Right atrium auricular region (tissue), 2 donors: ENCODE data around the gene VGLL4. TPM values are rescaled to one million over a fixed set of nuclear protein-coding genes. Genes with fewer than 3 reads are reported as not detected.

Experiments used
- DNase-seq: peaks from one replicate; pipeline ENCODE4 v3.0.0-alpha.2; 2019; ENCODE audit warnings: low spot score
- H3K27ac ChIP-seq, 2 donors: fragments of 200-600 bp; sonication (generic); 1 replicate in 1 of 2; 2 replicates in 1 of 2; pipeline ENCODE4 v1.5.1; 2016 to 2019
- H3K27me3 ChIP-seq, 2 donors: fragments of 200-600 bp; sonication (generic); one replicate each; pipeline versions ENCODE4 v1.5.1 to v1.6.0; 2017 to 2019
- H3K36me3 ChIP-seq: fragments of 200-600 bp; sonication (generic); one replicate; pipeline ENCODE4 v1.5.1; 2016
- H3K4me1 ChIP-seq, 2 donors: fragments of 200-600 bp; sonication (generic); one replicate each; pipeline versions ENCODE4 v1.5.1 to v1.6.0; 2017 to 2019
- H3K4me3 ChIP-seq, 2 donors: fragments of 200-600 bp; sonication (generic); 1 replicate in 1 of 2; 2 replicates in 1 of 2; pipeline ENCODE4 v1.5.1; 2017 to 2019; ENCODE audit warnings: mild to moderate bottlenecking in 1 of 2, moderate library complexity in 1 of 2
- H3K9me3 ChIP-seq, 2 donors: fragments of 200-600 bp; sonication (generic); one replicate each; pipeline ENCODE4 v1.5.1; 2019
- total RNA-seq, 2 donors: library from RNA; depleted of rRNA; stranded (reverse); fragments of >200 nt; gene quantifications; one replicate each; pipeline ENCODE4 v1.1.0, GENCODE V29; 2016
- TF ChIP-seq, protein P1 (sequence below), 2 donors: fragments of 200-600 bp; sonication (generic); IDR thresholded peaks; one replicate each; pipeline ENCODE4 v1.5.1; 2019; ENCODE audit warnings: antibody characterized with exemption in 2 of 2

Gene VGLL4
- total RNA-seq, 2 donors from 2014 or later = 30.2 to 64.6 TPM

DNA sequence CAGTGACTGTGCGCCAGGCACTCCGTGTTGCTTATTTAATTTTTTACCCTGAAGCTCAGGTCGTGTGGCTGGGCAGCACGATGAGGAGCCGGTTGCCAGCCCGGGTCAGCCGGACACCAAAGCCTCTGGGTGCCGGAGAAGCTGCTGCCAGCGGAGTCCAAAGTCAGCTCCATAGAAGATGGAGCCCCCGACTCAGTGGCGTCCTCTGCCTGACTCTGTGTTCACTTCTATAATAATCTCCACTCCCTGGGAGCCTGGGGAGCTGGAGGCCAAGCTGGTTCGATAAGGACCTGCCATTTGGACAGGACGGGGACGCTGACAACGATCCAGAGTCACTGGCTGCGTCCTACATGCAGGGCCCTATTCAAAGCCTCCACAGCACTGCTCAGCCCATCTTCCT, 78.6 kb downstream of the VGLL4 start:
- no peaks in the 10 kb centered on the region for H3K9me3 ChIP-seq
- H3K36me3 ChIP-seq = peaks cover 32% of the 10 kb centered on the region
- H3K27ac ChIP-seq = peak overlapping the region; percentile 20 to 48
- peaks cover 0 to 79% of the 10 kb centered on the region in 2 donors for H3K4me1 ChIP-seq
- DNase-seq = no peak
- no peaks in the 10 kb centered on the region for H3K27me3 ChIP-seq
- TF ChIP-seq, protein P1, sequence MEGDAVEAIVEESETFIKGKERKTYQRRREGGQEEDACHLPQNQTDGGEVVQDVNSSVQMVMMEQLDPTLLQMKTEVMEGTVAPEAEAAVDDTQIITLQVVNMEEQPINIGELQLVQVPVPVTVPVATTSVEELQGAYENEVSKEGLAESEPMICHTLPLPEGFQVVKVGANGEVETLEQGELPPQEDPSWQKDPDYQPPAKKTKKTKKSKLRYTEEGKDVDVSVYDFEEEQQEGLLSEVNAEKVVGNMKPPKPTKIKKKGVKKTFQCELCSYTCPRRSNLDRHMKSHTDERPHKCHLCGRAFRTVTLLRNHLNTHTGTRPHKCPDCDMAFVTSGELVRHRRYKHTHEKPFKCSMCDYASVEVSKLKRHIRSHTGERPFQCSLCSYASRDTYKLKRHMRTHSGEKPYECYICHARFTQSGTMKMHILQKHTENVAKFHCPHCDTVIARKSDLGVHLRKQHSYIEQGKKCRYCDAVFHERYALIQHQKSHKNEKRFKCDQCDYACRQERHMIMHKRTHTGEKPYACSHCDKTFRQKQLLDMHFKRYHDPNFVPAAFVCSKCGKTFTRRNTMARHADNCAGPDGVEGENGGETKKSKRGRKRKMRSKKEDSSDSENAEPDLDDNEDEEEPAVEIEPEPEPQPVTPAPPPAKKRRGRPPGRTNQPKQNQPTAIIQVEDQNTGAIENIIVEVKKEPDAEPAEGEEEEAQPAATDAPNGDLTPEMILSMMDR (IDR thresholded peaks at IDR 0.05) = peak in 1 of 2 donors; percentile 33
- H3K4me3 ChIP-seq = no peak overlapping the region

DNA sequence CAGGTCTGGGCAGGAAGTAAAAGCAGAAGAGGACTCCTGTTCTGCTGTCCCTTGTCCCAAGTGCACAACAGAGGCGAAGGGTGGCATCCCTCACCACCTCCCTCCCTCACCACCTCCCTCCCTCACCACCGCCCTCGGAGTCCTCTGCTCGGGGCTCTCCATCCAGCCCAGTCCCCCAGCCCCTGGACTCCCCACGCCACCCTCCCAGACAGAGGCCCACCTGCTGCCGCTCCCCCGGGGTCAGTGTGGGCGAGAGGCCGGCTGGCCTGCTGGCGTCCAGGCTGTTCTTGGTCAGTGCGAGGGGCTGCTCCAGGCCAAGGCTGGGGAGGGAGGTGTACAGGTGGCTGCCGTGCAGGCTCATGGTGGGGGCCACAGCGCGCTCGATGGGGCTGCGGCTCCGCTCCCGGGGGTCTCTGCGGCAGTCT, 79.1 kb downstream of the VGLL4 start:
- Histone ChIP-seq H3K27me3 (no peaks in the 10 kb centered on the region), H3K36me3 (peaks cover 32% of the 10 kb centered on the region), H3K4me1 (peaks cover 0 to 79% of the 10 kb centered on the region in 2 donors), H3K9me3 (no peaks in the 10 kb centered on the region), H3K4me3 (no peak overlapping the region), H3K27ac (peak overlapping the region; percentile 20 to 48)
- TF ChIP-seq, protein P1 (IDR thresholded peaks at IDR 0.05) = no peak
- no peak for DNase-seq

DNA sequence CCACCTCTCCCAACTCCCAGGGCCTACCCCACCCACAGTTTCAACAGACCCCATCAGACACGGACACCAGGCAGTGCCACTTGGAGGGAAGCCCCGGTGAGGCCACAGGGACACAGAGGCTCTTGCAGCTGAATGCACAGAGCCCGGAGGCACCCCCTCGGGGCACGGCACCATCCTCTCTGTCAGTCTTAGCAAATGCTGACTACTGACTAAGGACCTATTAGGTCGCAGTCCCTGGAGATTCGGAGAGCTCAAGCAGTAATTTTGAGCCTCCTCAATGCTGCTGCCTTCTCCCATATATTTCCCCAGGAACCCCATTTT, 79.9 kb downstream of the VGLL4 start:
- Histone ChIP-seq H3K4me3 (no peak overlapping the region), H3K4me1 (peaks cover 0 to 79% of the 10 kb centered on the region in 2 donors), H3K27ac (no peak overlapping the region), H3K9me3 (no peaks in the 10 kb centered on the region), H3K36me3 (peaks cover 36% of the 10 kb centered on the region), H3K27me3 (no peaks in the 10 kb centered on the region)
- TF ChIP-seq, protein P1 (IDR thresholded peaks at IDR 0.05) = no peak
- no peak for DNase-seq

DNA sequence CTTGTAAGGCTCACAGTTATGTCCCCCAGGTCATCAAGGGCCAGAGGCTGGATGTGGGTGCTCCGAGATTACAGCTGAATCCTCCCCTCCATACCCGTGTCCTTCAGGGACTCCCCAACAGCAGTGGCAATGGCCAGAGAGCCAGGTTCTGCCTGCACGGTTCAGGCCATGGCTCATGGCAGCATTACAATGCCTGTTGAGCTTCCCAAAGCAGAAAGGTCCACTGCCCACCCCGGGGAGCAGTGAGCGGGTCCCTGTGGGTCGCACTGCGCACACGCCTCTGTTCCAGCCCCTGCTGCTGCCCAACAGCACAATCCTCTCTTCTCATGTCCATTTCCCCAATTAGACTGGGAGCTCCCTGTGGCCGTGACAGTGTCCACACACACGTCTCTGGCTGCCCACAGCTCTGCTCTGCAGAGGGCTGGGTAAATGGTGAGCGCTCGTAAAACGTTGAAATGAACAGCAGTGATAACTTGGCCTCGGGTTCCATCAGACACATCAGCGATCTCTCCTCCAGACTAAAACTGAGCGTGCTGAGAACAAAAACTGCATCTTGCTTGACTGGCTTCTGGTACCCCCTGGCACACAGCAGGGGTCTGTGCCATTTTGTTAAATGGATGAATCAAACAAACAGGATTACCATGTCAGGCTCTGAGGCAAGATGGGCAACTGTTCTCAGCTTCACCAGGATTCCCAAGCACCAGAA, 80.4 kb downstream of the VGLL4 start:
- Histone ChIP-seq H3K9me3 (no peaks in the 10 kb centered on the region), H3K4me3 (no peak overlapping the region), H3K27me3 (no peaks in the 10 kb centered on the region), H3K4me1 (peaks cover 0 to 79% of the 10 kb centered on the region in 2 donors), H3K27ac (peak overlapping the region; percentile 57 to 62), H3K36me3 (peaks cover 41% of the 10 kb centered on the region)
- DNase-seq = no peak
- TF ChIP-seq, protein P1 (IDR thresholded peaks at IDR 0.05) = no peak

DNA sequence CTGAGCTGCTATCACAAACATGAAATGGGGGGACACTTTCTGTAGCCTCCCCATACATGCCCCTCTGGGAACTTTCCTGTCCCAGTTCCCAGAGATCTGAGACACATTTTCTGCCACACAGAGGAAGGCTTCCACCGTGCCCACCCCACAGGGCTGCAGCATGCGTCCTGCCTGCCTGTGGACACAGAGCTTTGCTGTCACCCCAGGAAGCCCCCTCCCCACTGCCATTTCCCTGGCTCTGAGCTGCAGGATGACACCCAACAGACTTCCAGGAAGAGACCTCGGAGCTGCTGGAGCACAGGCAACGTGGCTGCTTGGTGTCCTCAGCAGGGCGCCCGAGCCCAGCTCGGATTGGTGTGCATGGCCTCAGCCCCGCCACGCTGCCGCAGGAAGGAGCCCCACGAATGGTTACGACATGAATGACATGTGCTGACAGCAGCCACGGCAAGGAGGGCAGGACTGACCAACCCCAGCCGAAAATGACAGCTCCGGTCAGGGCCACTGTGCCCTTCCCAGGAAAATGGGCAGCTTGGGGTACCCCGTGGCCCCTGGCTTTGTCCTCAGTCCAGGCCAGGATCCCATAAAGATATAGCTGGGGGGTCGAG, 81.3 kb downstream of the VGLL4 start:
- H3K27ac ChIP-seq = peak overlapping the region; percentile 57 to 62
- H3K9me3 ChIP-seq = no peaks in the 10 kb centered on the region
- TF ChIP-seq, protein P1 (IDR thresholded peaks at IDR 0.05) = no peak
- H3K4me3 ChIP-seq = no peak overlapping the region
- DNase-seq = no peak
- H3K4me1 ChIP-seq = peaks cover 0 to 79% of the 10 kb centered on the region in 2 donors
- H3K36me3 ChIP-seq = peaks cover 47% of the 10 kb centered on the region
- no peaks in the 10 kb centered on the region for H3K27me3 ChIP-seq
